Brain microvascular endothelial cell (primary cell): ENCODE data around the gene ERCC4.

ENCODE experiments used
- DNase-seq: peaks from one replicate; pipeline ENCODE4 v3.0.0-alpha.2; 2020
- H3K27ac ChIP-seq: fragments of 250-450 bp; sonication (Bioruptor Pico); 2 replicates; pipeline ENCODE4 v1.5.1; 2020; ENCODE audit warnings: mild to moderate bottlenecking, moderate library complexity
- H3K27me3 ChIP-seq: fragments of 250-450 bp; sonication (Bioruptor Pico); replicated peaks from 2 replicates; pipeline ENCODE4 v1.5.1; 2020; ENCODE audit warnings: mild to moderate bottlenecking
- H3K36me3 ChIP-seq: fragments of 250-450 bp; sonication (Bioruptor Pico); replicated peaks from 2 replicates; pipeline ENCODE4 v1.5.1; 2020; ENCODE audit warnings: mild to moderate bottlenecking
- H3K4me3 ChIP-seq: 2 replicates; pipeline ENCODE4 v1.5.1; 2011; ENCODE audit warnings: low read depth, mild to moderate bottlenecking, control low read depth, low read length, moderate library complexity
- in situ Hi-C: cut with HindIII; loops from 2 replicates; pipeline ENCODE4 v1.10.0; 2017; ENCODE audit warnings: low sequenced_read_pairs, low pct_ligation_motif_present
- TF ChIP-seq, protein P1 (sequence below): IDR thresholded peaks from 2 replicates; pipeline ENCODE4 v1.5.1; 2011; ENCODE audit warnings: low read depth, mild to moderate bottlenecking, moderate library complexity, low read length, control low read depth, inconsistent platforms; ENCODE audit errors: missing control alignments

The ERCC4 gene

DNA sequence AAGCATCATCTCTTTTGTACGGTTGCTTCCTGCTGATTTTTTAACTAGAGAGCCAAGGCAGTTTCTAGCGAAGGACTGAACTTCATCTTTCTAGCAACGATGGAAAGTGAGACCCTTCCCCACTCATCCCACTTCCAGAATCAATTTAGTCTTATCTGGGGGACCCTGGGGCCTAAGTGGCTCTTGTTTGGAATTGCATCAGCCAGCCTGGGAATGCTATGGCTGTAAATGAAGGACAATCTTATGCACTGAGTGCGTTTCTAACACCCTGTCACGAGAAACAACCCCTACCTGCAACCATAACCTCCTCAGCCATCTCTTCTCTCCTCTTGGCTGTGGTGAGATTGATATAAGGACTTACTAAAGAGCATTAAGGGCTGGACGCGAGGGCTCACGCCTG is 64.8 kb downstream of the ERCC4 start:
- DNase-seq, result no peak

DNA sequence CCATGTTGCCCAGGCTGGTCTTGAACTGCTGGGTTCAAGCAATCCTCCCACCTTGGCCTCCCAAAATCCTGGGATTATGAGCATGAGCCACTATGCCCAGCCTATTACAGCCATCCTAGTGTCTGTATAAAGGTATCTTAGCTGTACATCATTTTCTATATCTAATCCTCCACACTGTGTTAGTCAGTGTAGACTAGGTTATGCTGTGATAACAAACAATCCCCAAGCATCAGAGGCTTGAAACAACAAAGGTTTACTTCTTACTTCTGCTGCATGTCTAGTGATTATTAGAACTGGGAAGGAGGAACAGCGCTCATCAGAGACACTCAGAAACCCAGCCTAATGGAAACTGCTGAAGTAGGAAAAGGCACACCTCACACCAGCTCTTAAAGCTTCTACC is 68.1 kb downstream of the ERCC4 start:
- DNase-seq, result no peak
- TF ChIP-seq, protein P1, sequence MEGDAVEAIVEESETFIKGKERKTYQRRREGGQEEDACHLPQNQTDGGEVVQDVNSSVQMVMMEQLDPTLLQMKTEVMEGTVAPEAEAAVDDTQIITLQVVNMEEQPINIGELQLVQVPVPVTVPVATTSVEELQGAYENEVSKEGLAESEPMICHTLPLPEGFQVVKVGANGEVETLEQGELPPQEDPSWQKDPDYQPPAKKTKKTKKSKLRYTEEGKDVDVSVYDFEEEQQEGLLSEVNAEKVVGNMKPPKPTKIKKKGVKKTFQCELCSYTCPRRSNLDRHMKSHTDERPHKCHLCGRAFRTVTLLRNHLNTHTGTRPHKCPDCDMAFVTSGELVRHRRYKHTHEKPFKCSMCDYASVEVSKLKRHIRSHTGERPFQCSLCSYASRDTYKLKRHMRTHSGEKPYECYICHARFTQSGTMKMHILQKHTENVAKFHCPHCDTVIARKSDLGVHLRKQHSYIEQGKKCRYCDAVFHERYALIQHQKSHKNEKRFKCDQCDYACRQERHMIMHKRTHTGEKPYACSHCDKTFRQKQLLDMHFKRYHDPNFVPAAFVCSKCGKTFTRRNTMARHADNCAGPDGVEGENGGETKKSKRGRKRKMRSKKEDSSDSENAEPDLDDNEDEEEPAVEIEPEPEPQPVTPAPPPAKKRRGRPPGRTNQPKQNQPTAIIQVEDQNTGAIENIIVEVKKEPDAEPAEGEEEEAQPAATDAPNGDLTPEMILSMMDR, result no peak
- H3K27me3 ChIP-seq, result no peaks in the 10 kb centered on the region
- H3K4me3 ChIP-seq, result no peak overlapping the region
- H3K27ac ChIP-seq, result no peak overlapping the region
- H3K36me3 ChIP-seq, result no peaks in the 10 kb centered on the region
- in situ Hi-C loops, result no loop called here

More for the DNA sequence above, 64.8 kb downstream of the ERCC4 start:
- Histone ChIP-seq H3K4me3 (no peak overlapping the region), H3K27me3 (no peaks in the 10 kb centered on the region), H3K36me3 (no peaks in the 10 kb centered on the region), H3K27ac (no peak overlapping the region)
- TF ChIP-seq, protein P1, result no peak
- in situ Hi-C loops, result no loop called here

DNA sequence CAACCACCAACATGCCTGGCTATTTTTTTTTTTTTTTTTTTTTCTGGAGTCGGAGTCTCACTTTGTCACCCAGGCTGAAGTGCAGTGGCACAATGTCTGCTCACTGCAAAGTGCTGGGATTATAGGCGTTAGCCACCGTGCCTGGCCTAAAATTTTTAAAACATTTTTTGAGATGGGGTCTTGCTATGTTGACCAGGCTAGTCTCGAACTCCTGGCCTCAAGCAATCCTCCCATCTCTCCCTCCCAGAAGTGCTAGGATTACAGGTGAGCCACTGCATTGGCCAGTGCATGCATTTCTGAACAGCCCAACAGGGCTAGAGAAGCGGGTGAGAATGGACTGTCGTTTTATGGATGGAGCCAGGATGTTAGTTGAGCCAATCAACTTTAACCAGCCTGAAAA is 72.4 kb downstream of the ERCC4 start:
- no peak overlapping the region for H3K4me3 ChIP-seq
- H3K36me3 ChIP-seq, result no peaks in the 10 kb centered on the region
- in situ Hi-C loops, result no loop called here
- no peaks in the 10 kb centered on the region for H3K27me3 ChIP-seq
- no peak for DNase-seq
- TF ChIP-seq, protein P1, result no peak
- no peak overlapping the region for H3K27ac ChIP-seq

DNA sequence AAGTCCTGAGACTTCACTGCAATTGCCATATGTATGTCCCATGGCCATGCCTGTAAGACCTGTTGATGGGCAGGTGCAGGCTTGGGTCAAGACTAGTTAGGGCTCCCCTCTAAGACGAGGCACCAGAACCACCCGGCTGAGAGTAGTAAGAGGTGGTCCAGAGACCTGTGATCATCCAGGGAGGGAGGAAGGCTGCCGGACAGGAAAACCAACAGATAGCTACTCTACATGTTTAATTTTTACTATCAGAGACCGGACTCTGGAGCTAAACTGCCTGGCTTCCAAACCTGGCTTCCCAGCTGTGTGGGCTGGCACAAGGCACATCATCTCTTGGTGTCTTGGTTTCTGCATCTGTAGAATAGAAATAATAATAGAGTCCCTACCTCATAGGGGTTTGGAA is 73.0 kb downstream of the ERCC4 start:
- in situ Hi-C loops, result no loop called here

DNA sequence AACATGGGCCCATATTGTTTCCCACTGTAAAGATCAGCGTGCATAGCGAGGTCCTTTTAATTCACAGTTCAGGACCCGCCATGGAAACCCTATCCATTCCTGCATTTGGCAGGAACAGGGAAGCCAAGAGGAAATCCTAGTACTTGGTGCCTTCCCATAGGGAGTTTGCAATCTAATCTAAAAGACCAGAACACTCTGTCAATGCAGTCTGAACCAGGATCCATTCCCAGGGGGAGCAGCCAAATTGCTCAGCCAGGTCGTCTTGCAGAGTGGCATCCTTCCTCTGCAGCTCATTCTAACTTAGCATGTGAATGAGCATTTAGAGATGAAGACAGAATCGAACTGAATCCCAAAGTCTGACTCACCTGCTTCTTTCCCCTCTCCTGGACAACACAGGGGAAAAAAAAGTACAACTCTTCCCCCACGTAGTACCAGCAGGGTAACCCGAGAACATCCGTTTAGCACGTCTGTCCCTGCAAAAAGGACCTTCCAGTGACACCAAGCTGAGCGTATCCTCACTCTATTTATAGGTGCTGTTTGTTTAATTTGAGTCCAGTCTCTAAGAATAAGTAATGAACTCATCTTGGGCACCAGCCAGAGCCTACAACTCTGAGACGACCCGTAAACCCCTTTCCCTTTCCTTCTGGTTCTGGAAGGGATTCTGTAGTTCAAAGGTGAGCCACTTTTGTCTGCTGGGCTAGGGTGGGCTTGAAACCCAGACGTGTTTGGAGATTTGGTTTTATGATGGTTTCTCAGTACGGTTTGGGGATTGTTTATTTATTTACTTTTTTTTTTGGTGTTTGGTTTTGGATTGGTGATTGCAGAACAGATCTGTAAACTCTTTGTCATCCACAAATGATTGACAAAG is 74.5 kb downstream of the ERCC4 start:
- H3K4me3 ChIP-seq, result no peak overlapping the region
- H3K36me3 ChIP-seq, result no peaks in the 10 kb centered on the region
- DNase-seq, result no peak
- in situ Hi-C loops, result no loop called here
- TF ChIP-seq, protein P1, result no peak
- no peaks in the 10 kb centered on the region for H3K27me3 ChIP-seq
- no peak overlapping the region for H3K27ac ChIP-seq

More for the DNA sequence above, 73.0 kb downstream of the ERCC4 start:
- no peak for DNase-seq
- Histone ChIP-seq H3K27ac (no peak overlapping the region), H3K27me3 (no peaks in the 10 kb centered on the region), H3K4me3 (no peak overlapping the region), H3K36me3 (no peaks in the 10 kb centered on the region)
- TF ChIP-seq, protein P1, result no peak
